Mucosa of descending colon (tissue), 3 donors: ENCODE data around the gene SSNA1. TPM values are rescaled to one million over a fixed set of nuclear protein-coding genes. Genes with fewer than 3 reads are reported as not detected.
A peak's percentile ranks its signal among the peaks of the same experiment; 100 is the strongest.

Experiments
- ATAC-seq: fragments of 200-7000 bp; cut with Tn5 transposase; one replicate; pipeline ENCODE4 v1.9.1; 2020; ENCODE audit warnings: mild to moderate bottlenecking, moderate library complexity
- DNase-seq, 3 donors: peaks; one replicate each; pipeline ENCODE4 v3.0.0-alpha.2; 2020
- H3K36me3 ChIP-seq: fragments of 200-600 bp; one replicate; pipeline ENCODE4 v1.8.0; 2021; ENCODE audit warnings: low read depth, mild to moderate bottlenecking
- H3K4me1 ChIP-seq: fragments of 200-600 bp; one replicate; pipeline ENCODE4 v1.8.0; 2021; ENCODE audit warnings: low read depth, mild to moderate bottlenecking
- H3K4me3 ChIP-seq: fragments of 200-600 bp; one replicate; pipeline ENCODE4 v1.8.0; 2021; ENCODE audit warnings: mild to moderate bottlenecking
- H3K9me3 ChIP-seq: fragments of 200-600 bp; one replicate; pipeline ENCODE4 v1.8.0; 2021; ENCODE audit warnings: mild to moderate bottlenecking
- intact Hi-C, 2 donors: fragments of 100-400 bp; cut with DNase I in 1 of 2; cut with micrococcal nuclease in 1 of 2; formaldehyde crosslinking; loops; one replicate each; pipeline versions ENCODE4 v1.11.0 to v1.11.1; 2022; cut with DNase I, micrococcal nuclease
- total RNA-seq, 3 donors: library from RNA; stranded (reverse); fragmentation: NEBNext Ultra II Directional in 2 of 3; extraction: Animal tissue kit (Norgen Biotek cat#: 25700) in 2 of 3; gene quantifications; one replicate each; pipeline versions ENCODE4 v1.2.1 to v1.2.4, GENCODE V29; 2021 to 2023
- TF ChIP-seq, protein P1 (sequence below): fragments of 200-600 bp; IDR thresholded peaks from one replicate; pipeline ENCODE4 v1.8.0; 2022; ENCODE audit warnings: antibody characterized with exemption, mild to moderate bottlenecking
- donor health status: DM: no; HTN: no; CAD: no; lungs with moderate emphysema.
- donor health status: DM: no; HTN: no; CAD: no.
- donor health status: DM: no; HTN: yes; CAD: no.

SSNA1 gene
- total RNA-seq, 3 donors from 2014 or later = 56.7 to 71.1 (median 64.0) TPM

DNA sequence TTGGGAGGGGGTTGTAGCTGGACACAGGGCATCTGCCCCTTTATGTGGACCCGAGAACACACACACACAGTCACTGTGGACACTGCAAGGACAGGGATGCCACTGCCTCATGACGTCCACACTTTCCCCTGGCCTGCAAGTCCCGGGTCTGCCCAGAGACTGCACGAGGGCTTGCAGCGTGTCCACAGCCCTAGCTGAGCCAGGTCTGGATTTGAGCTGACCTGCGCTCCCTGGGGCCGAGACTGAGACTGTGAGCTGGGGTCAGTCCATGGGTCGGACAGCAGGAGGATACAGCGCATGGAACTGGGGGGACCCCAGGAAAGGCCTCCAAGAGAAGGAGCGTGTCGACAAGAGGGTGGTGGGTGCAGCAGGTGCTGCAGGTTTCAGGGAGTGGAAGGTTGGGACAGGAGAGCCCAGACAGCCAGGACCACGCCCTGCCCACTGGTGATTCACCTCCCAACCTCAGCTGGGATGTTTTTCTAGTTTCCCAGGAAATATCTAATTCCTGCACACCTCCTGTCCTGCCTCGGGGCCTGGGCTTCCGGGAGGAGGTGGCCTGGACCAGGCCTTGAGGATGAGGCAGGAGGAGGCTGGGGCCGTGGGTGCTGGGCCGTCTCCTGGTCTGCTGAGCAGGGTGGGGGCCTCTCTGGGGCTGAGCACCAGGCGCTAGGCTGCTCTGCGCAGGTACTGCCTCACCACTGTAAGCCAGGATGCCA lies 38.0 kb downstream of the SSNA1 start:
- no peak for DNase-seq
- TF ChIP-seq, protein P1, sequence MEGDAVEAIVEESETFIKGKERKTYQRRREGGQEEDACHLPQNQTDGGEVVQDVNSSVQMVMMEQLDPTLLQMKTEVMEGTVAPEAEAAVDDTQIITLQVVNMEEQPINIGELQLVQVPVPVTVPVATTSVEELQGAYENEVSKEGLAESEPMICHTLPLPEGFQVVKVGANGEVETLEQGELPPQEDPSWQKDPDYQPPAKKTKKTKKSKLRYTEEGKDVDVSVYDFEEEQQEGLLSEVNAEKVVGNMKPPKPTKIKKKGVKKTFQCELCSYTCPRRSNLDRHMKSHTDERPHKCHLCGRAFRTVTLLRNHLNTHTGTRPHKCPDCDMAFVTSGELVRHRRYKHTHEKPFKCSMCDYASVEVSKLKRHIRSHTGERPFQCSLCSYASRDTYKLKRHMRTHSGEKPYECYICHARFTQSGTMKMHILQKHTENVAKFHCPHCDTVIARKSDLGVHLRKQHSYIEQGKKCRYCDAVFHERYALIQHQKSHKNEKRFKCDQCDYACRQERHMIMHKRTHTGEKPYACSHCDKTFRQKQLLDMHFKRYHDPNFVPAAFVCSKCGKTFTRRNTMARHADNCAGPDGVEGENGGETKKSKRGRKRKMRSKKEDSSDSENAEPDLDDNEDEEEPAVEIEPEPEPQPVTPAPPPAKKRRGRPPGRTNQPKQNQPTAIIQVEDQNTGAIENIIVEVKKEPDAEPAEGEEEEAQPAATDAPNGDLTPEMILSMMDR = no peak
- Histone ChIP-seq H3K36me3 (no peaks in the 10 kb centered on the region), H3K4me1 (peaks cover 40% of the 10 kb centered on the region), H3K9me3 (no peaks in the 10 kb centered on the region), H3K4me3 (no peak overlapping the region)
- intact Hi-C loops = no loop called here
- peak; percentile 0 for ATAC-seq

DNA sequence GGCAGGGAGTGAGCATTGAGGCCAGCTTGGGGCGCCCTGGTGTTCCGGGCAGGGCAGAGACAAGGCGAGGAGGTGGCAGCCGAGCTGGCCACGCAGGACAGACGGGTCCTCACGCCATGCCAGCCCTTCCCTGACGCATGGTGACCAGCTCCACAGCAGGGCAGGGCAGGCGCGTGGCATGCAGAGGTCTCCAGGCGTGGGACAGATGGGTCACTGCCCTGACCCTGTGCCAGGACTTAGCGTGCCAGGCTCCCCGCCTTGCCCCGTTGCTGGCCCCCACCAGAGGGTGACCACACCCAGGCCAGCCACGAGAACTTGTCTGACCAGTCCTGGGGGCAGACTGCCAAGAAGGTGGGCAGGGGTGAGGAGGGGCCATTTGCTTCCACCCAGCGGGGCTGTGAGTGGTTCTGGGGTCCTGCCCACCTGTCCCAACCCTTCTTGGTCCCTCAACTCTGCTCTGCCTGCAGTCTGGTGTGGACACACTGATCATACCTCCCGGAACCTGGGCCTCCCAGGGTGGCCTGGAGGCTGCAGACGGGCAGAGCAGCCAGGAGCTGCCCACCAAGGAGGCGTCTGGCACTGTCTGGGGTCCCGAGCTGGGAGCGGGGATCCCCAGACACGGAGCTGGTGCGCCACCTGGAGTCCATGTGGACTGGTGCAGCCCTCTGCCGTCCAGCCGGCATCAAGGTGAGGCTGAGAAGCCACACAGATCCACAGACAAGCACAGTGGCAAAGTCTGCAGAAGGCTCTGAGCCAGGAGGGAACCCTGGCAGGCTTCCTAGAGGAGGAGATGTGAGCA lies 38.8 kb downstream of the SSNA1 start, which contains the start of gene RNF224:
TSS of gene RNF224 (plus strand) at position 449 of the 799 bp plus-strand sequence. CDS start 834 bp downstream, outside the sequence.
- Histone ChIP-seq H3K9me3 (no peaks in the 10 kb centered on the region), H3K4me1 (peaks cover 38% of the 10 kb centered on the region), H3K4me3 (no peak within 1 kb of the TSS), H3K36me3 (no peaks in the 10 kb centered on the region)
- intact Hi-C loops = no loop called here
- TF ChIP-seq, protein P1 = peak; percentile 74
- ATAC-seq (peak; percentile 57), DNase-seq (peak; percentile 85 to 91 (median 88))

DNA sequence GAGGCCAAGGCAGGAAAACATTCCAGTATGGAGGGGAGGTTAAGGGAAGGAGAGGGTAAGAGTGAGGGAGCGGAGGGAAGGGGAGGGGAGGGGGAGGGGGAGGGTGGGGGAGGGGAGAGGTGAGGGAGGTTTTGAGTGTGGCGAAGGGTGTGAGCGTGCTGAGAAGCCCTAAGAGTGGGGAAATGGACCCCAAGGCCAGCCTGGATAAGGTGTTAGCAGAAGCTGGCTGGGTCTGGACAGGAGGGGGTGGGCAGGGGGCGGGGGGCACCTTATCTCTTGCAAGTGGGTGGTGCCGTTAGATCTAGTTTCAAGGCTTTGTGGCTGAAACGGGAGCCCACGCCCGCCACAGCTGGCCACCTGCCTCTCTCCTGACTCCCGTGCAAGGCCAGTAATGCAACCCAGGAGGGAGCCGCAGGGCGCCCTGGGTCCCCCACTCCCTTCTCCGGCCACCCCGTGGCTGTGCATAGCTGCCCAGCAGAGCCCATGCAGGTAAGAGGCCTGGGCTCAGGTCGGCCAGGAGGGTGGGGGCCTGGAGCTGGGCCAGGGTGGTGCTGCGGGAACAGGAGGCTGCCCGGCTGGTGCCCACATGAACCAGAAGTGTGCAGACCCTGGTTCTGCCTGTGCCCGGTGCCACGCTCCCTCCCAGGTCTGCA lies 39.5 kb downstream of the SSNA1 start:
- Histone ChIP-seq H3K4me1 (peaks cover 31% of the 10 kb centered on the region), H3K4me3 (no peak overlapping the region), H3K36me3 (no peaks in the 10 kb centered on the region), H3K9me3 (no peaks in the 10 kb centered on the region)
- TF ChIP-seq, protein P1 = no peak
- ATAC-seq (no peak), DNase-seq (no peak)
- intact Hi-C loops = no loop called here

DNA sequence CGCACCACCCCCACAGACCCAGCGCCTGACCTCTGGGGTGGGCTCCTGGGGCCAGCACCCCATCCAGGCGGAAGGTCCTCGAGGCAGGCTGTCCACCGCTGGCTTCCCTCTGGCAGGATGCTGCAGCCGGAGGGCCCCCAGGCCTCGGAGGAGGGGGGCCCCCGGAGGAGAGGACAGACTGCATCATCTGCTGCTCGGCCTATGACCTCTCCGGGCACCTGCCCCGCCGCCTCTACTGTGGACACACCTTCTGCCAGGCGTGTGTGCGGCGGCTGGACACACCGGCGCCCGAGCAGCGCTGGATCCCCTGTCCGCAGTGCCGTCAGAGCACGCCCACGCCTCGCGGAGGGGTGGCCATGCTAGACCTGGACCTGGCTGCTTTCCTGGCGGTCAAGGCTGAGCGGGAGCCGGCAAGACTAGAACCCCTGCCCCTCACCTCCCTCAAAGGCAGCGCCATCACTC lies 40.1 kb downstream of the SSNA1 start:
- DNase-seq = no peak
- intact Hi-C loops = no loop called here

More for the DNA sequence above, 40.1 kb downstream of the SSNA1 start:
- no peaks in the 10 kb centered on the region for H3K36me3 ChIP-seq
- ATAC-seq = no peak
- no peak overlapping the region for H3K4me3 ChIP-seq
- no peaks in the 10 kb centered on the region for H3K9me3 ChIP-seq
- peaks cover 29% of the 10 kb centered on the region for H3K4me1 ChIP-seq
- TF ChIP-seq, protein P1 = no peak
